MM.1S (cell line): Measurements from ENCODE around the gene PTPN1.

Experiments
- DNase-seq: peaks from one replicate; pipeline ENCODE4 v3.0.0-alpha.2; 2015
- H2AFZ ChIP-seq: fragments of 300-600 bp; sonication (generic); 2 replicates; pipeline ENCODE4 v1.6.0; 2016; ENCODE audit warnings: antibody characterized with exemption, low read length
- H3F3A ChIP-seq: fragments of 300-600 bp; sonication (generic); 2 replicates; pipeline ENCODE4 v1.6.1; 2016; ENCODE audit warnings: mild to moderate bottlenecking, antibody characterized with exemption, low read length, moderate library complexity, mixed read lengths; ENCODE audit not compliant: insufficient read depth
- H3K27ac ChIP-seq: fragments of 300-600 bp; sonication (generic); 2 replicates; pipeline ENCODE4 v1.5.1; 2016; ENCODE audit warnings: mild to moderate bottlenecking, low read length
- H3K27me3 ChIP-seq: fragments of 300-600 bp; sonication (generic); replicated peaks from 2 replicates; pipeline ENCODE4 v1.6.0; 2016; ENCODE audit warnings: low read length; ENCODE audit not compliant: insufficient read depth
- H3K36me3 ChIP-seq: fragments of 300-600 bp; sonication (generic); replicated peaks from 2 replicates; pipeline ENCODE4 v1.6.1; 2016; ENCODE audit warnings: mild to moderate bottlenecking, low read length, mixed read lengths; ENCODE audit not compliant: insufficient read depth
- H3K4me1 ChIP-seq: fragments of 300-600 bp; sonication (generic); 2 replicates; pipeline ENCODE4 v1.6.1; 2016; ENCODE audit warnings: low read length, mixed read lengths
- H3K4me2 ChIP-seq: fragments of 300-600 bp; sonication (generic); 2 replicates; pipeline ENCODE4 v1.6.0; 2016; ENCODE audit warnings: low read depth, low read length
- H3K4me3 ChIP-seq: fragments of 300-600 bp; sonication (generic); 2 replicates; pipeline ENCODE4 v1.5.1; 2016; ENCODE audit warnings: low read length, mixed read lengths
- H3K79me2 ChIP-seq: fragments of 300-600 bp; sonication (generic); 2 replicates; pipeline ENCODE4 v1.6.1; 2016; ENCODE audit warnings: mixed run types, low read length, mixed read lengths
- H3K9ac ChIP-seq: fragments of 300-600 bp; sonication (generic); 2 replicates; pipeline ENCODE4 v1.6.1; 2016; ENCODE audit warnings: low read length, mixed read lengths
- H3K9me2 ChIP-seq: fragments of 300-600 bp; sonication (generic); replicated peaks from 2 replicates; pipeline ENCODE4 v1.6.1; 2016; ENCODE audit warnings: mild to moderate bottlenecking, low read length, mixed read lengths; ENCODE audit not compliant: insufficient read depth
- H3K9me3 ChIP-seq: fragments of 300-600 bp; sonication (generic); replicated peaks from 2 replicates; pipeline ENCODE4 v1.6.1; 2016; ENCODE audit warnings: mild to moderate bottlenecking, low read length, mixed read lengths; ENCODE audit not compliant: insufficient read depth
- H4K20me1 ChIP-seq: fragments of 300-600 bp; sonication (generic); 2 replicates; pipeline ENCODE4 v1.6.1; 2016; ENCODE audit warnings: mild to moderate bottlenecking, low read length, moderate library complexity, mixed read lengths; ENCODE audit not compliant: insufficient read depth
- CTCF ChIP-seq: fragments of 300-600 bp; sonication (generic); IDR thresholded peaks from 2 replicates; pipeline ENCODE4 v1.5.1; 2016; ENCODE audit warnings: antibody characterized with exemption, low read length, mixed read lengths
- EZH2 ChIP-seq: fragments of 300-600 bp; sonication (generic); optimal IDR thresholded peaks from 2 replicates; pipeline ENCODE3; 2017; ENCODE audit warnings: low read depth, mild to moderate bottlenecking, antibody characterized with exemption, low read length, mixed read lengths
- EZH2phosphoT487 ChIP-seq: fragments of 300-600 bp; sonication (generic); IDR thresholded peaks from 2 replicates; pipeline ENCODE4 v1.6.1; 2018; ENCODE audit warnings: antibody characterized with exemption, low read length

Gene PTPN1

GRCh38 chr20:50632236-50632635 lies 122.1 kb downstream of the PTPN1 start:
- Histone ChIP-seq H3K4me3 (no peak overlapping the region), H3K27me3 (peaks cover 35% of the 10 kb centered on the region), H3K4me2 (no peak overlapping the region), H3K79me2 (no peaks in the 10 kb centered on the region), H3F3A (no peaks in the 10 kb centered on the region), H3K4me1 (no peaks in the 10 kb centered on the region), H3K9me2 (no peaks in the 10 kb centered on the region), H2AFZ (no peak overlapping the region), H3K27ac (no peak overlapping the region), H3K9ac (no peak overlapping the region), H3K9me3 (no peaks in the 10 kb centered on the region), H3K36me3 (no peaks in the 10 kb centered on the region), H4K20me1 (no peaks in the 10 kb centered on the region)
- TF ChIP-seq CTCF (no peak), EZH2phosphoT487 (no peak), EZH2 (no peak)
- DNase-seq, result no peak

GRCh38 chr20:50632701-50633100 lies 122.5 kb downstream of the PTPN1 start:
- Histone ChIP-seq H3K9me2 (no peaks in the 10 kb centered on the region), H3K79me2 (no peaks in the 10 kb centered on the region), H4K20me1 (no peaks in the 10 kb centered on the region), H3K9me3 (no peaks in the 10 kb centered on the region), H3K27me3 (peaks cover 35% of the 10 kb centered on the region), H3K4me3 (no peak overlapping the region), H3K27ac (no peak overlapping the region), H3K9ac (no peak overlapping the region), H3K4me1 (no peaks in the 10 kb centered on the region), H3K4me2 (no peak overlapping the region), H3F3A (no peaks in the 10 kb centered on the region), H3K36me3 (no peaks in the 10 kb centered on the region), H2AFZ (no peak overlapping the region)
- no peak for DNase-seq
- no peak for TF ChIP-seq EZH2
- TF ChIP-seq EZH2phosphoT487, result no peak
- TF ChIP-seq CTCF, result no peak

- Histone ChIP-seq H3K9me2 (no peaks in the 10 kb centered on the region), H3K4me3 (no peak overlapping the region), H3K36me3 (no peaks in the 10 kb centered on the region), H3K9me3 (no peaks in the 10 kb centered on the region), H3K4me2 (no peak overlapping the region), H3F3A (no peaks in the 10 kb centered on the region), H2AFZ (no peak overlapping the region), H3K79me2 (no peaks in the 10 kb centered on the region), H3K4me1 (no peaks in the 10 kb centered on the region), H4K20me1 (no peaks in the 10 kb centered on the region), H3K27ac (no peak overlapping the region), H3K9ac (no peak overlapping the region), H3K27me3 (peaks cover 35% of the 10 kb centered on the region)
- no peak for TF ChIP-seq EZH2phosphoT487
- no peak for TF ChIP-seq EZH2
- TF ChIP-seq CTCF, result no peak
- DNase-seq, result no peak
Observed at GRCh38 chr20:50633361-50633760, 123.2 kb downstream of the PTPN1 start.

- Histone ChIP-seq H3K36me3 (no peaks in the 10 kb centered on the region), H3F3A (no peaks in the 10 kb centered on the region), H3K4me2 (no peak overlapping the region), H2AFZ (no peak overlapping the region), H4K20me1 (no peaks in the 10 kb centered on the region), H3K4me3 (no peak overlapping the region), H3K27ac (no peak overlapping the region), H3K79me2 (no peaks in the 10 kb centered on the region), H3K4me1 (no peaks in the 10 kb centered on the region), H3K27me3 (peaks cover 35% of the 10 kb centered on the region), H3K9ac (no peak overlapping the region), H3K9me2 (no peaks in the 10 kb centered on the region), H3K9me3 (no peaks in the 10 kb centered on the region)
- DNase-seq, result no peak
- TF ChIP-seq CTCF, result no peak
- TF ChIP-seq EZH2, result no peak
- TF ChIP-seq EZH2phosphoT487, result no peak
Observed at GRCh38 chr20:50634191-50634590, 124.0 kb downstream of the PTPN1 start.
